Fibroblast of the aortic adventitia (primary cell): ENCODE measurements around the gene HERC4. TPM values are rescaled to one million over a fixed set of nuclear protein-coding genes. Genes with fewer than 3 reads are reported as not detected.
"Not testable (repeated sequence)": the region's sequence is repeated elsewhere in the genome, so short reads cannot be mapped to it uniquely, and the experiment has no call there.

Source experiments
- DNase-seq: peaks from one replicate; pipeline ENCODE4 v3.0.0-alpha.2; 2010; ENCODE audit warnings: low read depth
- H3K4me3 ChIP-seq: 2 replicates; pipeline ENCODE4 v1.5.1; 2011; ENCODE audit warnings: low read depth, mild to moderate bottlenecking, control low read depth, low read length, moderate library complexity
- CTCF ChIP-seq: IDR thresholded peaks from 2 replicates; pipeline ENCODE4 v1.5.1; 2011; ENCODE audit warnings: mild to moderate bottlenecking, low read length, control low read depth, inconsistent platforms; ENCODE audit not compliant: insufficient read depth
- total RNA-seq: library from RNA; depleted of rRNA; stranded (reverse); fragments of >200 nt; gene quantifications from 2 replicates; pipeline ENCODE4 v1.2.3, GENCODE V29; 2012; ENCODE audit warnings: low replicate concordance

The HERC4 gene
- total RNA-seq, 1 donor, result 131 TPM

- no peak for DNase-seq
- no peak overlapping the region for H3K4me3 ChIP-seq
- TF ChIP-seq CTCF, result no peak
Observed at GRCh38 chr10:68077026-68077425, 1.9 kb upstream of the HERC4 start.

DNA sequence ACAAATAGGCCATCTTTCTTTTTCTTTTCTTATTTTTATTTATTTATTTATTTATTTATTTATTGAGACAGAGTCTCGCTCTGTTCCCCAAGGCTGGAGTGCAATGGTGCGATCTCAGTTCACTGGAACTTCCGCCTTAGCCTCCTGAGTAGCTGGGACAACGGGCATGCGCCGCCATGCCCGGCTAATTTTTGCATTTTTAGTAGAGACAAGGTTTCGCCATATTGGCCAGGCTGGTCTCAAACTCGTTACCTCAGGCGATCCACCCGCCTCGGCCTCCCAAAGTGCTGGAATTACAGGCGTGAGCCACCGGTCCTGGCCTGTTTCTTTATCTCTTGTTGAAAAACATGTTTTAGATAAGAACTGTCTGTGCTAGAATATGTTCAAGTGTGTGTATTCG, 998 bp upstream of the HERC4 start:
- DNase-seq, H3K4me3 ChIP-seq: not testable (repeated sequence)

GRCh38 chr10:68075550-68076004, 494 bp upstream of the HERC4 start:
- peak overlapping the region; percentile 36 for H3K4me3 ChIP-seq
- no peak for TF ChIP-seq CTCF
- no peak for DNase-seq

GRCh38 chr10:68074031-68074774, 880 bp downstream of the HERC4 start:
- no peak for TF ChIP-seq CTCF
- DNase-seq, result peak; percentile 34
- H3K4me3 ChIP-seq, result peak overlapping the region; percentile 99

GRCh38 chr10:68073631-68074030, 1.5 kb downstream of the HERC4 start:
- no peak for DNase-seq
- TF ChIP-seq CTCF, result no peak
- H3K4me3 ChIP-seq, result peak overlapping the region; percentile 99

- no peak overlapping the region for H3K4me3 ChIP-seq
- no peak for DNase-seq
- no peak for TF ChIP-seq CTCF
Observed at GRCh38 chr10:68067508-68067907, 7.6 kb downstream of the HERC4 start.

DNA sequence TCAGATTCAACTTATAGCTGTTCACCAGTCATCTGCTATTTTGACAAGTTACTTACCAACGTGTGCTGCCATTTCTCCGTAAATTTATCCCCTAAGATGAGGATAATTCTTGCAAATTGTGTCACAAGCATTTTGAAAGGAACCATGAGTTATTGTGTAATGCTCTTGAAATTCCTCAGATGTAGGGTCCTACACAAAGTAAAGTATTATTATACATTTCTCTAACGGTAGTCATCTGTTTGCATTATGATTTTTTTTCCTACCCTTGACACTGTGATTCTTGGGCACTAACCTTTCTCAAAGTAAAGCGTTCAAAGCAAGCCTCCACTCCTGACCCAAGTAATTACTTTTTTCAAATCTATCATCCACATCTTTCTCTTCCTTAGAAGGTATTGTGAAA, 8.1 kb downstream of the HERC4 start:
- DNase-seq, result no peak
- no peak for TF ChIP-seq CTCF
- H3K4me3 ChIP-seq, result no peak overlapping the region
